Measurements from ENCODE around the gene ADSS2.

Gene ADSS2

DNA sequence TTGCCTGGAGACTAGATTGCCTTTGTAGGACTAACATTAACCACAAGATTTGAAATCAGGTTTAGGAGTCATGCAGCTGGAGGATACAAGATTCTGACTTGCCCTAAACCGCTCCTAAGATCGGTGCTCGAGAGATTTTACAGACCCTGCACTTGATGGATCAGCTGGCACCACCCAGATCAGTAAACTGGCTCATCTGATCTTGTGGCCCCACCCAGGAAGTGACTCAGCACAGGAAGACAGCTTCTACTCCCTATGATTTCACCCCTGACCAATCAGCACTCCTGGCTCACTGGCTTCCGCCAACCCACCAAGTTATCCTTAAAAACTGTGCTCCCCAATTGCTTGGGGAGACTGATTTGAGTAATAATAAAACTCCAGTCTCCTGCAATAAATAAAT, 8.5 kb upstream of the ADSS2 start:
- H3K4me3 ChIP-seq, result 0 out of 2 replicates have a peak overlapping the region, but pooled peaks have one; percentile 69
- no peaks in the 10 kb centered on the region for H3K27me3 ChIP-seq
- TF ChIP-seq Cebpa-rat (IDR thresholded peaks at IDR 0.05), result no peak
- peak overlapping the region; percentile 64; the same call in 1 of the 2 replicates for H3K4me2 ChIP-seq
- H3K27ac ChIP-seq, result no peak overlapping the region
- H3K4me1 ChIP-seq, result peaks cover 11% of the 10 kb centered on the region
- H4K20me1 ChIP-seq, result no peaks in the 10 kb centered on the region
- H3K9ac ChIP-seq, result no peak overlapping the region
- H3K36me3 ChIP-seq, result no peaks in the 10 kb centered on the region
- peaks cover 11% of the 10 kb centered on the region for H3K9me3 ChIP-seq

DNA sequence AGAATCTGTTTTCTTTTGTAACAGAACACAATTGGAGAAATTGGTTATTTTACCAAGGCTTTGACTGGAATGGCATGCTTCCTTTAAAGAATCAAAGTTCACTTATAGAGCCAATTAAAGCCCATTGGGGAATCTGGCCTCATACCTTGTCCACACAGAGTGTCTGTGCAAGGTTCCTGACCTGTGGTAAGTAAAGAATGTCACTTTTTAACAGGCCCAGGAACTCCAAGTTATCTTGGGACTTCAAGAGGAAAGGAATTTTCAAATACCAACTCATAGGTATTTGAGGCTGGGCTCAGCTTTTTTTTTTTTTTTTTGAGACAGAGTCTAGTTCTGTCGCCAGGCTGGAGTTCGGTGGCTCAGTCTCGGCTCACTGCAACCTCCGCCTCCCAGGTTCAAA, 7.1 kb upstream of the ADSS2 start:
- H3K4me3 ChIP-seq, result no peak overlapping the region
- H3K4me1 ChIP-seq, result peaks cover 11% of the 10 kb centered on the region
- H4K20me1 ChIP-seq, result no peaks in the 10 kb centered on the region
- H3K36me3 ChIP-seq, result no peaks in the 10 kb centered on the region
- H3K9me3 ChIP-seq, result peaks cover 12% of the 10 kb centered on the region
- H3K4me2 ChIP-seq, result no peak overlapping the region
- H3K27ac ChIP-seq, result no peak overlapping the region
- TF ChIP-seq Cebpa-rat (IDR thresholded peaks at IDR 0.05), result no peak
- H3K9ac ChIP-seq, result no peak overlapping the region
- no peaks in the 10 kb centered on the region for H3K27me3 ChIP-seq

DNA sequence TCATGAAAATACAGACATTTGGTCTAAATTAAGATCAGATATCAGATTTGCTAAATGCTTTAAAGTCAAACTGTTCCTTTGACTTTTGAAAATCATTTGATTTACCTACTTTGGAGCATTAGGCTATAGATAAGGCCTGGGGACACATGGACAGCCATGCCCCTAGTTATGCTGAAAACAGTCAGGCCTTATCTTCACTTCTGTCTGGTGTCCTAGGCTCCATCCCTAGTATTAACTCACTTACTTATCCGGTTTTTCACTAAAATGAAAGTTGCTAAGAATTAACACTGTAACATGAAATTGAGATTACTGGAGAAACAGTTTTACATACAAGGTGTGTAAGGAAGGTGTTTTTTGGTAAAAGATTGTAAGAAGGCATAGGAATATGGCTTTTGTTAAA, 4.9 kb upstream of the ADSS2 start:
- H3K27ac ChIP-seq, result no peak overlapping the region

DNA sequence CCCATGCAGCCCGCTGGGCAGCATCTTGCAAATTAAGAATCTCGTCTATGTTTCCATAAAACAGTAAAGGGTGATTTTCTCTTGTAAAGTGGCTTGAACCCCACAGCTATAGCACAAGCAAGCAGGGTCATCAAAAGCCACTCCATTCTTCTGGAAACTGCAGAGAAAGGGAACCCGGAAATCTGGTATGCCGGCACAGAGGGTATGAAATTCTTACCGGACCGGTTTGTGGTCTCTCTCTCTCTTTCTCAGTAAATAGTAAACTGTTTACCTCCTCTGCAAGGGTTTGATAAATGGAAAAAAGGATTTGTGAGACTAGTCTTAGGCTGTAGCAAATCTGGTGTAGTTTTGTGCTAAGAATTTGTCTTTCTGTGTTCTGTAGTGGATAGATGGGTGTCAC, 2.7 kb upstream of the ADSS2 start:
- TF ChIP-seq Cebpa-rat (IDR thresholded peaks at IDR 0.05), result no peak
- Histone ChIP-seq H3K27me3 (no peaks in the 10 kb centered on the region), H3K9ac (no peak overlapping the region), H3K4me2 (no peak overlapping the region), H3K27ac (no peak overlapping the region), H3K9me3 (peaks cover 18% of the 10 kb centered on the region), H3K4me3 (no peak overlapping the region), H3K4me1 (peaks cover 17% of the 10 kb centered on the region), H3K36me3 (no peaks in the 10 kb centered on the region; the same call in 1 of the 2 replicates), H4K20me1 (peaks cover 11% of the 10 kb centered on the region)

More for the DNA sequence above, 4.9 kb upstream of the ADSS2 start:
- no peak for TF ChIP-seq Cebpa-rat (IDR thresholded peaks at IDR 0.05)
- Histone ChIP-seq H3K9ac (no peak overlapping the region), H3K4me2 (no peak overlapping the region), H3K36me3 (no peaks in the 10 kb centered on the region), H3K4me3 (no peak overlapping the region), H4K20me1 (no peaks in the 10 kb centered on the region), H3K4me1 (peaks cover 16% of the 10 kb centered on the region), H3K9me3 (peaks cover 18% of the 10 kb centered on the region), H3K27me3 (no peaks in the 10 kb centered on the region)

DNA sequence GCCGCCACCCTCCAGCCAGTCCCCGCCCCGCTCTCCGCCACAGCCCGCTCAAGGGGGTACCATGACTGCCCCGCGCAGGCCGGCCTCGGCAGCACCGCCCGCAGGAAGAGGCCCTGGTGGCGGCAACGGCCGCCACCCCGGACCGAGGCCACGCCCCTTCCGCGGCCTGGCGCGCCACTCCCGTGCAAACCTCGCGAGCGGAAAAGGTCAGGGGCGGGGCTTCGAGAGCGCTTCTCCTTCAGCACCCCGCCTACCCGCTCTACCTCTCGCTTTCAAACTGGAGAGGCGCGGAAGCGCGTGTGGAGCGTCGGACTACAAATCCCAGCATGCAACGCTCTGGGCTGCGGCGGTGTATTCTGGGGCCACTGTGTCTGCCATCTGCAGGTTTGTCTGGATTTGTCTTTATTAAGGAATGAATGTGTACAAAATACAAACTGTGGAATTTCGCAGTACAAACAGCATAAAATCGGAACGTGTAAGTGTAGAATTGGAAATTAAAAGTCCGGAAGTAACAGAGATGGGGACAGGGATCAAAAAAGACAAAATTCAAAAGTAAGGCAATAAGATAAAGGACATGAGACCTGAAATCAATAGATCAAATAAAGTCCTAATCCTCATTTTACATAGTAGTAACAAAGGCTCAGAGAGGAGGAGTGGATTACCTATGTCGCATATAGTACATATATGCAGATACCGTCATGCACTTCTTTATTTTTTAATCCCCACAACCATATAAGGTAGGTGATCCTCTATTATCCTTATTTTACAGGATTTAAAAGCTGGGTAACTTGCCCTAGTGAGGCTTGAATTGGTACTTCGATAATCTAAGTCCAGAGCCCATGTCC, 464 bp upstream of the ADSS2 start:
- peak overlapping the region; percentile 46; the same call in 1 of the 2 replicates for H3K27ac ChIP-seq

DNA sequence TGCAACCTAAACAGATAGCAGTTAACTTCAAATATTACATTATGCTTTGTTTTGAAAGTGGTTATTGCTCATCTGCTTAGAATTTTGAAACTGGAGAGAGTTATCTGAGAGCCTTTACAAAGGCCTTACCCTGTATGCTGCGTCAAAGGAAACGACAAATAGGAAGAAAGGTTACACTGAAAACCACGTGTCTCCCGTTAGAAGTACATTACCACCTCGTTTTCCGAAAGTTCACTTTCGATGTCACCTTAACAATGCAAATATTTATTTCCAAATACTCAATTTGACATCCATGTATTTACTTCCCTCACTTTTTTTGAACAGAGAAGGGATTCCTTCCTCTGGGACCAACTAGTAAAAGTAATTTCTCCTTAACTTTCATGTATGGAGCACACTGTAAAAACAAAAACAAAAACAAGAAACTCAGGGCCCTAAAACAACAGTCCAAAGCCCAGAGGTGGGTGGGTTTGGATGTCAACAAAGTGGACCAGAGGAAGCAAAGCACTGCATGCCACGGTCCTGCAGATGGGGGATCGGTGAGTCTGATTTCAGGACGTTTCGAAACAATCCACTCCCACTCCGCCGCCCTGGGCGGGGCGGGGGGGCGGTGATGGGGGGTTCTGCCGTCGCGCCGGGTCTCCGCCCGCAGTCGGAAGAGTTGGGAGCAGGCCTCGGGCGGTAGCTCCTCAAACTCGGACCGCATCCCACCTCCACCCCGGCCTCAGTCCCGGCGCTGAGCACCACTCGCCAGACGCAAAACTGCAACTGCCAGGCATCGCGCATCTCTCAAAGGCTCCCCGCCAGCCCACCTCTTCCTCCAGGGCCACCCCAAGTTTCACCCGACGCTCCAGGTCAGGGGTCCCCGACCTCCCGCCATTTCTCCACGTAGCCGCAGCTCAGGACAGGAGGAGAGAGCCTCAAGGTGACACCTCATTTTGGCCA, 841 bp downstream of the ADSS2 start:
- Histone ChIP-seq H3K9me3 (0 out of 2 replicates have a peak, but pooled peaks cover 7% of the 10 kb centered on the region), H3K4me3 (peak overlapping the region; percentile 99), H3K4me2 (peak overlapping the region; percentile 93), H3K27me3 (no peaks in the 10 kb centered on the region), H3K36me3 (peaks cover 11% of the 10 kb centered on the region), H3K4me1 (peaks cover 29% of the 10 kb centered on the region), H3K27ac (peak overlapping the region; percentile 96), H4K20me1 (peaks cover 45% of the 10 kb centered on the region), H3K9ac (peak overlapping the region; percentile 97)
- no peak for TF ChIP-seq Cebpa-rat (IDR thresholded peaks at IDR 0.05)

More for the DNA sequence above, 464 bp upstream of the ADSS2 start:
- Histone ChIP-seq H3K4me3 (peak overlapping the region; percentile 99), H3K4me2 (peak overlapping the region; percentile 69), H3K4me1 (peaks cover 29% of the 10 kb centered on the region), H3K27me3 (no peaks in the 10 kb centered on the region), H4K20me1 (peaks cover 32% of the 10 kb centered on the region), H3K9ac (peak overlapping the region; percentile 97), H3K9me3 (0 out of 2 replicates have a peak, but pooled peaks cover 7% of the 10 kb centered on the region), H3K36me3 (peaks cover 11% of the 10 kb centered on the region)
- no peak for TF ChIP-seq Cebpa-rat (IDR thresholded peaks at IDR 0.05)

DNA sequence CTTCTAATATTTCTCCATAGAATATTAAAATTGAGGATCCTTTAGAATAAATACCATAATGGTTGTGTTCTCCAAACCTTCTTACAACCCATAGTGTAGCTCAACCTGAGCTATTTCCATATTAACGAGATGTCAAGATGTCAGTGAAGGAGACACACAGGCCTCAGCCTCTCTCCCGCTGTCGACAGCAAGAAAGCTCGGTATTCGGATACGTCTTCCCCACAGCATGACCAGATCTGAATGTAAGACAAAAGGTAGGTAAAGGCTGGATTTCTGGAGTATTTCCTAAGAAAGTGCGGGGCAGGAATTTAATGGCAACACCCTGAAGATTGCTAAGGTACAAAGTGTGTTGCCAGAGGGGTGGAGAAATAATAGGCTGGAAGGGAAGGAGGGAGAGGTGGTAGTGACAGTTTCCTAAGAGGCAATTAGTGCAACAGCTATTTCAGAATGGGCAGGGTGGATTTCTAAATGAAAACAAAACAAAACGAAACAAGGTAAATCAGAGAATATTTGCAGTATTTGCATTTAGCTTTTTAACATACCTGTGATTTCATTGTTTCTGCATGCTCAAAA, 1.7 kb downstream of the ADSS2 start:
- no peaks in the 10 kb centered on the region for H3K27me3 ChIP-seq
- peak overlapping the region; percentile 96; the same call in 1 of the 2 replicates for H3K27ac ChIP-seq
- H4K20me1 ChIP-seq, result peaks cover 54% of the 10 kb centered on the region
- H3K9ac ChIP-seq, result peak overlapping the region; percentile 97
- 0 out of 2 replicates have a peak, but pooled peaks cover 7% of the 10 kb centered on the region for H3K9me3 ChIP-seq
- peaks cover 29% of the 10 kb centered on the region for H3K4me1 ChIP-seq
- TF ChIP-seq Cebpa-rat (IDR thresholded peaks at IDR 0.05), result no peak
- H3K36me3 ChIP-seq, result peaks cover 12% of the 10 kb centered on the region
- peak overlapping the region; percentile 93 for H3K4me2 ChIP-seq
- H3K4me3 ChIP-seq, result peak overlapping the region; percentile 99

DNA sequence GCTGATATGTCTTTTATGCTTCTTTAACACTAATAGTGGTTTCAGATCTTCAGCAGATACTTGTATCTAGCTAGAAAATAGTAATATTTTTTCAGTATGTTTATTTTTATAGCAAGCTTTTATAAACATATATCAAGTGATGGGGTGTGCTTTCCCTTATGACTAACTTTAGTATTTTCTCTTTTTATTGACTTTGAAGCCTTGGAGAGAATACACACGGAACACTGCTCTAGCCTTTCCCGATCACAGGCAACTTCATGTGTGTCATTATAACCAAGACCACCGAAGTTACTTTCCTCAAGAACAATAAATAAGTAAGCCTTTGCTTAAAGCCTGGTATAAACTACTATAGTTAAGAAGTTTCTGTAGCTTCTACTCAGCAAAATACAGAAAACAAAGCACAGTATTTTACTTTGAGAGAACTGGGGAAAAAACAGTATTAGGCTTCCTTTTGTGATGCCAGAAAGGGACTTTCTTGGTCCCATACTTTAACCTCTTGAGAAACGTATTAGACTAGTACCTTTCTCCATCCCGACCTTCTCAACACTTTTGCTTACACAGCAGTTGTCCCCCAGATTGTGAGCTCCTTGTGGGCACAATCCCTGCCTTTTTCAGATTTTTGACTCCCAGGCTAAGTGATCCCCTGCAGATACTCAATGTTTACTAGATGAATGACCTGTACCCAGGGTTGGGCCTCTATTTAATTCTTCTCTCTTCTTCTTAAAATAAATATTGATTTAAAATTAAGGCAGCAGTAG, 3.3 kb downstream of the ADSS2 start:
- H3K4me3 ChIP-seq, result no peak overlapping the region

More for the DNA sequence above, 3.3 kb downstream of the ADSS2 start:
- Histone ChIP-seq H3K27me3 (no peaks in the 10 kb centered on the region), H3K9me3 (peaks cover 6% of the 10 kb centered on the region; the same call in 1 of the 2 replicates), H3K4me2 (peak overlapping the region; percentile 93), H3K9ac (no peak overlapping the region), H3K27ac (no peak overlapping the region), H4K20me1 (peaks cover 63% of the 10 kb centered on the region), H3K36me3 (peaks cover 22% of the 10 kb centered on the region), H3K4me1 (peaks cover 29% of the 10 kb centered on the region)
- TF ChIP-seq Cebpa-rat (IDR thresholded peaks at IDR 0.05), result no peak
